ENCODE measurements around the gene LRRC74B.

GRCh38 chr22:21069375-21069774 lies 23.6 kb downstream of the LRRC74B start:
- TF ChIP-seq, protein P1, sequence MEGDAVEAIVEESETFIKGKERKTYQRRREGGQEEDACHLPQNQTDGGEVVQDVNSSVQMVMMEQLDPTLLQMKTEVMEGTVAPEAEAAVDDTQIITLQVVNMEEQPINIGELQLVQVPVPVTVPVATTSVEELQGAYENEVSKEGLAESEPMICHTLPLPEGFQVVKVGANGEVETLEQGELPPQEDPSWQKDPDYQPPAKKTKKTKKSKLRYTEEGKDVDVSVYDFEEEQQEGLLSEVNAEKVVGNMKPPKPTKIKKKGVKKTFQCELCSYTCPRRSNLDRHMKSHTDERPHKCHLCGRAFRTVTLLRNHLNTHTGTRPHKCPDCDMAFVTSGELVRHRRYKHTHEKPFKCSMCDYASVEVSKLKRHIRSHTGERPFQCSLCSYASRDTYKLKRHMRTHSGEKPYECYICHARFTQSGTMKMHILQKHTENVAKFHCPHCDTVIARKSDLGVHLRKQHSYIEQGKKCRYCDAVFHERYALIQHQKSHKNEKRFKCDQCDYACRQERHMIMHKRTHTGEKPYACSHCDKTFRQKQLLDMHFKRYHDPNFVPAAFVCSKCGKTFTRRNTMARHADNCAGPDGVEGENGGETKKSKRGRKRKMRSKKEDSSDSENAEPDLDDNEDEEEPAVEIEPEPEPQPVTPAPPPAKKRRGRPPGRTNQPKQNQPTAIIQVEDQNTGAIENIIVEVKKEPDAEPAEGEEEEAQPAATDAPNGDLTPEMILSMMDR (IDR thresholded peaks at IDR 0.05): no peak
- TF ChIP-seq POLR2AphosphoS5 (IDR thresholded peaks at IDR 0.05): no peak
- no peak for TF ChIP-seq POLR2A (IDR thresholded peaks at IDR 0.05)
- no peak for TF ChIP-seq EP300 (IDR thresholded peaks at IDR 0.05)

Data from suprapubic skin (tissue), 4 donors.